NT2/D1 (cell line): Measurements from ENCODE around the gene ASAP3.

Experiments used
- DNase-seq: peaks from one replicate; pipeline ENCODE4 v3.0.0-alpha.2; 2011; ENCODE audit warnings: low read depth, low spot score
- H3K27me3 ChIP-seq: 2 replicates; pipeline ENCODE4 v1.6.0; 2011; ENCODE audit warnings: mild to moderate bottlenecking; ENCODE audit not compliant: insufficient read length, insufficient read depth
- H3K36me3 ChIP-seq: 2 replicates; pipeline ENCODE4 v1.6.1; 2011; ENCODE audit warnings: mild to moderate bottlenecking, low read length, mixed read lengths; ENCODE audit not compliant: insufficient read depth, insufficient read length
- H3K4me1 ChIP-seq: 2 replicates; pipeline ENCODE4 v1.5.1; 2011; ENCODE audit not compliant: insufficient read depth, insufficient read length
- H3K4me3 ChIP-seq: 2 replicates; pipeline ENCODE4 v1.5.1; 2011; ENCODE audit warnings: low read depth; ENCODE audit not compliant: insufficient read length
- H3K9ac ChIP-seq: 2 replicates; pipeline ENCODE4 v1.6.0; 2011; ENCODE audit warnings: low read depth; ENCODE audit not compliant: insufficient read length
- H3K9me3 ChIP-seq: 2 replicates; pipeline ENCODE4 v1.5.1; 2011; ENCODE audit warnings: mild to moderate bottlenecking, low read length; ENCODE audit not compliant: insufficient read depth
- SUZ12 ChIP-seq: IDR thresholded peaks from 2 replicates; pipeline ENCODE4 v1.6.1; 2011; ENCODE audit not compliant: insufficient read length, insufficient read depth; ENCODE audit errors: extremely low read depth
- YY1 ChIP-seq: IDR thresholded peaks from 2 replicates; pipeline ENCODE4 v1.6.1; 2011; ENCODE audit not compliant: insufficient read length, insufficient read depth
- ZNF274 ChIP-seq: IDR thresholded peaks from 2 replicates; pipeline ENCODE4 v1.6.1; 2011; ENCODE audit warnings: mild to moderate bottlenecking, low read depth, low read length

The ASAP3 gene

GRCh38 chr1:23529146-23530086, 45.4 kb upstream of the ASAP3 start:
- Histone ChIP-seq H3K9me3 (no peaks in the 10 kb centered on the region), H3K36me3 (no peaks in the 10 kb centered on the region), H3K4me1 (peaks cover 16% of the 10 kb centered on the region), H3K4me3 (peak overlapping the region; percentile 60), H3K27me3 (peaks cover 19% of the 10 kb centered on the region), H3K9ac (peak overlapping the region; percentile 86)
- no peak for DNase-seq
- TF ChIP-seq ZNF274 (no peak), YY1 (no peak), SUZ12 (no peak)

- H3K4me3 ChIP-seq: no peak overlapping the region
Observed at GRCh38 chr1:23528250-23528978, 44.4 kb upstream of the ASAP3 start.

GRCh38 chr1:23527900-23528249, 43.9 kb upstream of the ASAP3 start:
- no peak for DNase-seq
- no peaks in the 10 kb centered on the region for H3K36me3 ChIP-seq
- TF ChIP-seq YY1 (no peak), ZNF274 (no peak)
- no peaks in the 10 kb centered on the region for H3K9me3 ChIP-seq
- peaks cover 17% of the 10 kb centered on the region for H3K27me3 ChIP-seq
- no peak overlapping the region for H3K9ac ChIP-seq
- H3K4me3 ChIP-seq: no peak overlapping the region
- peaks cover 16% of the 10 kb centered on the region for H3K4me1 ChIP-seq

More at GRCh38 chr1:23528250-23528978, 44.4 kb upstream of the ASAP3 start:
- H3K9ac ChIP-seq: no peak overlapping the region
- no peaks in the 10 kb centered on the region for H3K36me3 ChIP-seq
- DNase-seq: no peak
- peaks cover 16% of the 10 kb centered on the region for H3K4me1 ChIP-seq
- H3K27me3 ChIP-seq: peaks cover 19% of the 10 kb centered on the region
- TF ChIP-seq SUZ12: no peak
- TF ChIP-seq ZNF274: no peak
- TF ChIP-seq YY1: no peak
- no peaks in the 10 kb centered on the region for H3K9me3 ChIP-seq

GRCh38 chr1:23527366-23527765, 43.4 kb upstream of the ASAP3 start:
- H3K4me1 ChIP-seq: peaks cover 16% of the 10 kb centered on the region
- no peak overlapping the region for H3K4me3 ChIP-seq
- no peak for DNase-seq
- no peaks in the 10 kb centered on the region for H3K9me3 ChIP-seq
- TF ChIP-seq SUZ12 (no peak), YY1 (no peak), ZNF274 (no peak)
- no peaks in the 10 kb centered on the region for H3K36me3 ChIP-seq
- no peak overlapping the region for H3K9ac ChIP-seq
- peaks cover 14% of the 10 kb centered on the region for H3K27me3 ChIP-seq

- Histone ChIP-seq H3K9me3 (no peaks in the 10 kb centered on the region), H3K36me3 (peaks cover 8% of the 10 kb centered on the region), H3K4me3 (no peak overlapping the region), H3K9ac (no peak overlapping the region), H3K4me1 (peaks cover 18% of the 10 kb centered on the region), H3K27me3 (peaks cover 12% of the 10 kb centered on the region)
- no peak for DNase-seq
- TF ChIP-seq ZNF274 (no peak), YY1 (no peak), SUZ12 (no peak)
Observed at GRCh38 chr1:23526329-23527041, 42.5 kb upstream of the ASAP3 start.

- peaks cover 18% of the 10 kb centered on the region for H3K4me1 ChIP-seq
Observed at GRCh38 chr1:23525558-23526250, 41.7 kb upstream of the ASAP3 start.

More at GRCh38 chr1:23525558-23526250, 41.7 kb upstream of the ASAP3 start:
- Histone ChIP-seq H3K9ac (no peak overlapping the region), H3K27me3 (peaks cover 12% of the 10 kb centered on the region), H3K4me3 (no peak overlapping the region), H3K9me3 (no peaks in the 10 kb centered on the region), H3K36me3 (peaks cover 8% of the 10 kb centered on the region)
- DNase-seq: no peak
- TF ChIP-seq SUZ12 (no peak), YY1 (no peak), ZNF274 (no peak)
